GM18868 (cell line): ENCODE measurements around the gene BATF2.
"Not testable (repeated sequence)": the region's sequence is repeated elsewhere in the genome, so short reads cannot be mapped to it uniquely, and the experiment has no call there.

ENCODE experiments used
- ATAC-seq: cut with Tn5 transposase; IDR thresholded peaks from one replicate; pipeline ENCODE4 v1.9.1; 2021; ENCODE audit warnings: mild to moderate bottlenecking, moderate library complexity; ENCODE audit not compliant: unreplicated experiment

The BATF2 gene

GRCh38 chr11:65013888-65014725 is 17.3 kb upstream of the BATF2 start, which contains the start of gene ARL2:
Gene ARL2 (plus strand): TSS chr11:65014160. CDS start chr11:65014208, 48 bp downstream.
- ATAC-seq: peak; percentile 69

- peak; percentile 76 for ATAC-seq
Measured at GRCh38 chr11:65013130-65013887, 16.5 kb upstream of the BATF2 start.

GRCh38 chr11:65008873-65009272 is 12.1 kb upstream of the BATF2 start:
- no peak for ATAC-seq

- no peak for ATAC-seq
Measured at GRCh38 chr11:65008016-65008415, 11.2 kb upstream of the BATF2 start.

DNA sequence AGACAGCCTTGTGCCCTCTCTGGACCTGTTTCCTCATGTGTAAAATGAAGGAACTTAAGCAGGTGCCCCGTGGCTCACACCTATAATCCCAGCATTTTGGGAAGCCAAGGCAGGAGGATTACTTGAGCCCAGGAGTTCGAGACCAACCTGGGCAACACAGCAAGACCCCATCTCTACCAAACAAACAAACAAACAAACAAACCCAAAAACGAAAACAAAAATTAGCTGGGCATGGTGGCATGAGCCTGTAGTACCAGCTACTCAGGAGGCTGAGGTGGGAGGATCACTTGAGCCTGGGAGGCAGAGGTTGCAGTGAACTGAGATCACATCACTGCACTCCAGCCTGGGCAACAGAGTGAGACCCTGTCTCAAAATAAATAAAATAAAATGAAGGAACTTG is 7.2 kb upstream of the BATF2 start:
- not testable (repeated sequence) for ATAC-seq

DNA sequence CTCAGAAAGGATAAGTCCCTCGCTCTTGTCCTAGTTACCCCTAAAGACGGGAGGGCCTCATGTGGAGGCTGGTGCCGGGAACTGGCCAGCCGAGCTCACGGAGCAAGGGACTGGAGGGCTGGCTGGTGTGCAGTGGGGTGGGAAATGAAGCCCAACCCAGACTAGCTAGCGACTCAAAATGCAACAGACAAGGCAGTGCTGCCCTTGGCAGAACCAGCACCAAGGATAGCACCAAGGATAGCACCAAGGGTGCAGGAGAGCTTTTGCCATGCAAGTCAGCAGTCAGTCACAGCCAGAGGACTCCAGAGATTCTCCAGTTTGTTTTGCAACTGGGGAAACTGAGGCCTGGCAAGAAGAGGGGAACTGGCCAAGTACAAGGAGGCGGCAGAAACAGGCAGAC is 6.5 kb upstream of the BATF2 start:
- ATAC-seq: no peak

DNA sequence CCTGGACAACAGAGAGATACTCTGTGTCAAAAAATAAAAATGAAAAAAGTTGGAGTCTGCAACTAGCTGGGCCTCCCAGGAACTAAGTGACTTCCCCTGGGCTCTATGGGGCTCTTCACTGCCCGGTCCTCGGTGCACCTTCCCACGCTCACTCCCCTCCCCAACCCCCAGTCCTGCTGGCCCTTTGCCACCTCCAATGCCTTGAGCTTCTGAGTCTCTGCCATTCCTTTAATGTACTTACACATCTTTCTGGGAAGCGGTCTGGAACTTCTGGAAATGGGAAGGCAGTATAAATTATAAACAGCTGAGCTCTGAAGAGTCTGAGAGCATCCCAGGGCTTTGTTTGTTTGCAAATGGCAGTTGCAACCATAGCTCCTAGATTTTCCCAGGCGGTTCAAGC is 5.9 kb upstream of the BATF2 start:
- ATAC-seq: no peak

DNA sequence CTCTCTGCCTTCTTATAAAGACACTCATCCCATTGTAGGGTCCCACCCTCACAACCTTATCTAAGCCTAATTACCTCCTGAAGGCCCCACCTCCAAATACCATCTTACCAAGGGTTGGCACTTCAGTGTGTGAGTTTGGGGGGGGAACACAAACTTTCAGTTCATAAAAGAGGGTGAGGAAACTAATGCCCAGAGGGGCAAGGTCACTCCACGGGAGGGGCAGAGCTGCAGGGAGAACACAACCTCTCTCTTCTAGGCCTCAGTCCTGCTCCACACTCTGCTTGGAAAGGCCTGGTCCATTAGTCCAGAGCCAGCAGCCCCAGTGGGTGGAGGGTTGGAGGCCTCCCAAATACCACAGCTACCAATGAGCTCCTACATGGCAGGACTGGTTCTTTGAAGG is 2.7 kb upstream of the BATF2 start:
- no peak for ATAC-seq

GRCh38 chr11:64998690-64999431 is 2.1 kb upstream of the BATF2 start:
- no peak for ATAC-seq

- no peak for ATAC-seq
Measured at GRCh38 chr11:64998141-64998540, 1.4 kb upstream of the BATF2 start.

GRCh38 chr11:64996327-64996709 is 453 bp downstream of the BATF2 start:
- ATAC-seq: no peak

GRCh38 chr11:64994318-64994717 is 2.5 kb downstream of the BATF2 start:
- ATAC-seq: no peak

GRCh38 chr11:64990222-64990923 is 6.4 kb downstream of the BATF2 start:
- no peak for ATAC-seq

DNA sequence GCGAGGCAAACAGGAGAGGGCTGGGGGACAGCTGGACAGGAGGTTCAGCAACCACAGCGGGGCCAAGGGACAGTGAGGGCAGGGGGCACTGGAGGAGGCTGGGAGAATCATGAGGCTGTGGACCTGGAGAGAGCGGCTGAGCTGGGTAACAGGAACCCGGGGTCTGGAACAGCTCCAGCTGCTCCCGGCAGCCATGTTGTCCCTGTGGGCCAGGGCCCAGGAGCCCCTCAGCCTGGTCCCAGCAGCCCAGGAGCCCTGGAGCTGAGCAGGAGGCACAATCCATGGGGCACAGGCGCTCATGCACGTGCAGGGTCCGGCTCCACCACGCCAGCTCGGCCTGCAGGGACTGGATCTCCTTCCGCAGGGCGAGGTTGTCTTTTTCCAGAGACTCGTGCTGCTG is 7.4 kb downstream of the BATF2 start:
- ATAC-seq: no peak

DNA sequence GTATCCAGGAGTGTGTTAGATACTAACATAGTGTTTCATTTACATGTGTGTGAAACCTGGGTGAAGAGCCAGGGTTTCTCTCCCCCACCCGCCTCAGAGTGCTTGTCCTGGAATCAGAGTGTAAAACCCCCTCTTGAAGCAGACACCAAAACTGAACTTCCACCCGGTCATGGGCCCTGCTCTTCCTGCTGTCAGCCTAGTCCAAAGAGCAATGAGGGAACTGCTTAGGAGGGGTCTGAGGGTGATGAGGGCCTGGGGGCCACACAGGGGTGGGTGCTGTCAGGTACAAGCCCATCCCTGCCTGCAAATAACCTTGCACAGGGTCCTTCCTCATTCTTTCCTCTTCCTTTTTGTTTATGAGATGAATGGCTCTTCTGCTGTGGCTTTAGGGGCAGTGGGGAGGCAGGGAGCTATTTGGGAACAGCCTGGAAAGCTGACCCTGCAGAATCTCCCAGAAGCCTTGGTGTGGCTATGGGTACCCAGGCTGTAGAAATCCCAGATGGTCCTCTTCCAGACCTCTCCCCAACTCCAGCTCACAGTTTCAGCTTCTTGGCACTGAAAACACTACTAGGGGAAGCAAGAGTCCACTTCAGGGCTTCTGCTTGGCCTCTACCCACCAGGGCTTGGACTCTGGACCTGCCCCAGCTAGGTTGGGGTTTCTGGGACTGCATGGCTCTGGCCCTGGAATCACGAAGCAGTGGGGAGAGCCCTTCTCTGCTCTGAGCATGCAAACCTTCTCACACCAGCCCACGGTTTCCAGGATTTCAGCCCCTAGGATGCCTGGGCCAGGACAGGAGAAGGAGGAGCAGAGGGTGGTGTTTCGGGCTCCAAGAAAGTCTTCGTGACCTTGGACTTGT is 8.5 kb downstream of the BATF2 start:
- no peak for ATAC-seq

DNA sequence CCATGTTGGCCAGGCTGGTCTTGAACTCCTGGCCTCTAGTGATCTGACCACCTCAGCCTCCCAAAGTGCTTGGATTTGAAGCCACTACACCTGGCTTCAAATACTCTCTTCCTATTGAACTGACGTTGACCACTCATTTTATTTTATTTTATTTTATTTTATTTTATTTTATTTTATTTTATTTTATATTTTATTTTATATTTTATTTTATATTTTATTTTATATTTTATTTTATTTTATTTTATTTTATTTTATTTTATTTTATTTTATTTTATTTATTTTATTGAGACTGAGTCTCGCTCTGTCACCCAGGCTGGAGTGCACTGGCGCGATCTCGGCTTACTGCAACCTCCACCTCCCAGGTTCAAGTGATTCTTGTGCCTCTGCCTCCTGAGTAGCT is 13.4 kb downstream of the BATF2 start:
- ATAC-seq: not testable (repeated sequence)

DNA sequence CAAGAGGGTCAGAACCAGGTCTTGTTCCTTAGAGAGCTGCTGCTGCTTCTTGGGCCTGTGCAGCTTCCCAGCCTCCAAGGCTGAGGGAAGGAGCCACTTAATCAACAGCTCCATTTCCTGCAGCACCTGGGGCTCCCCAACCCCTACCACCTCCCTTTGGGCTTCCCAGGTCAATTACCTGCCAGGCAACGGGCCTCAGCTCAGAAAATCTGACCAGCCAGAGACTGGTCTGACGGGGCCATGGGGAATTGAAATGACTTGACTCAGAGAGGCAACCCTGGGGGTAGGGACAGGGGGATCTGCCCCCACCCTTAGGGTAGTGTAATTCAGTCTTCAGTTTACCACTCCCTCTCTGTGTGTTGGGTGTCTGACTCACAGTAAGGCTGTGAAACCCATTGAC is 20.1 kb downstream of the BATF2 start:
- ATAC-seq: no peak

DNA sequence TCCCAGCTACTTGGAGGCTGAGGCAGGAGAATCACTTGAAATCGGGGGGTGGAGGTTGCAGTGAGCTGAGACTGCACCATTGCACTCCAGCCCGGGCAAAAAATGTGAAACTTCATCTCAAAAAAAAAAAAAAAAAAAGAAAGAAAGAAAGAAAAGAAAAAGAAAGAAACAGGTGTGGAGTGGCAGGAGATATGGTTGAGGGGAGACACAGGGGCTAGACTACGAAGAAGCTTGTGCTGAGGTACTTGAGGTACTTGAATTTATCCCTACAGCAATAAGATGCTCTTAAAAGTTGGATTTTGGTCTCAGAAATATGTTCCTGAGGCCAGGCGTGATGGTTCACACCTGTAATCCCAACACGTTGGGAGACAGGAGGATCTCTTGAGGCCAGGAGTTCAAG is 22.6 kb downstream of the BATF2 start:
- no peak for ATAC-seq

GRCh38 chr11:64971421-64972233 is 25.1 kb downstream of the BATF2 start, which contains the start of gene MAJIN:
Gene MAJIN (minus strand): TSS chr11:64972108. CDS start chr11:64959405, 12,703 bp downstream.
- ATAC-seq: no peak
